ENCODE results near the gene ZNF615.

DNA sequence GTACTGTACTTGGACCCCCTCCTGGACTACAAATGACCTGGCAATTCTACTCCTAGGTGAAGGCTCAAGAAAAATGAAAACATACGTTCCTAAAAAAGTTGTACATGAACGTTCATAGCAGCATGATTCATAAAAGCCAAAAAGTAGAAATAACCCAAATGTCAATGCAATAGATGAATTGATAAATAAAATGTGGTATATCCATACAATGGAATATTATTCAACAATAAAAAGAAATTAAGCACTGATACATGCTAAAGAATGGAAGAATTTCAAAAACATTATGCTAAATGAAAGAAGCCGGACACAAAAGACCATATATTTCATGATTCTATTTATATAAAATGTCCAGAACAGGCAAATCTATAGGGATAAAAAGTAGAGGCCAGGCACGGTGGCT, 31.2 kb upstream of the ZNF615 start:
- TF ChIP-seq, protein P1, sequence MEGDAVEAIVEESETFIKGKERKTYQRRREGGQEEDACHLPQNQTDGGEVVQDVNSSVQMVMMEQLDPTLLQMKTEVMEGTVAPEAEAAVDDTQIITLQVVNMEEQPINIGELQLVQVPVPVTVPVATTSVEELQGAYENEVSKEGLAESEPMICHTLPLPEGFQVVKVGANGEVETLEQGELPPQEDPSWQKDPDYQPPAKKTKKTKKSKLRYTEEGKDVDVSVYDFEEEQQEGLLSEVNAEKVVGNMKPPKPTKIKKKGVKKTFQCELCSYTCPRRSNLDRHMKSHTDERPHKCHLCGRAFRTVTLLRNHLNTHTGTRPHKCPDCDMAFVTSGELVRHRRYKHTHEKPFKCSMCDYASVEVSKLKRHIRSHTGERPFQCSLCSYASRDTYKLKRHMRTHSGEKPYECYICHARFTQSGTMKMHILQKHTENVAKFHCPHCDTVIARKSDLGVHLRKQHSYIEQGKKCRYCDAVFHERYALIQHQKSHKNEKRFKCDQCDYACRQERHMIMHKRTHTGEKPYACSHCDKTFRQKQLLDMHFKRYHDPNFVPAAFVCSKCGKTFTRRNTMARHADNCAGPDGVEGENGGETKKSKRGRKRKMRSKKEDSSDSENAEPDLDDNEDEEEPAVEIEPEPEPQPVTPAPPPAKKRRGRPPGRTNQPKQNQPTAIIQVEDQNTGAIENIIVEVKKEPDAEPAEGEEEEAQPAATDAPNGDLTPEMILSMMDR (conservative IDR thresholded peaks at IDR 0.05) = no peak
- TF ChIP-seq EZH2 (IDR thresholded peaks at IDR 0.05; ENCODE audit: low read depth) = no peak

All from PC-9 (cell line).